Measurements from ENCODE around the gene NUDT1. TPM values are rescaled to one million over a fixed set of nuclear protein-coding genes. Genes with fewer than 3 reads are reported as not detected.

Gene NUDT1
- total RNA-seq, 3 donors from 2014 or later (not counting 1 experiment from before 2014, with no cell fraction given): 17.9 to 19.2 (median 18.2) TPM

- no peaks in the 10 kb centered on the region for H3K27me3 ChIP-seq (ENCODE audit: control insufficient read depth, insufficient read depth, low read length)
- intact Hi-C loops (cut with micrococcal nuclease): no loop called here
- no peak for TF ChIP-seq CTCF (IDR thresholded peaks at IDR 0.05)
- H3K9me3 ChIP-seq (ENCODE audit: control insufficient read depth, insufficient read depth, low read length): no peaks in the 10 kb centered on the region
- ATAC-seq: no peak
- H3K27ac Mint-ChIP-seq: no peak overlapping the region
- H3K27ac ChIP-seq (ENCODE audit: low read length): no peak overlapping the region
- peaks cover 11 to 15% of the 10 kb centered on the region in 2 donors for H3K4me1 Mint-ChIP-seq
- WGBS (ENCODE audit: insufficient coverage): 96% methylated on average over 4 of the region's 4 CpGs
- no peaks in the 10 kb centered on the region for H3K9me3 Mint-ChIP-seq
- no peak overlapping the region for H3K4me3 ChIP-seq (ENCODE audit: low read length)
- H3K27me3 Mint-ChIP-seq (ENCODE audit: low read depth in 2 of 2): no peaks in the 10 kb centered on the region
- H3K4me3 Mint-ChIP-seq: no peak overlapping the region
- peaks cover 1% of the 10 kb centered on the region for H3K4me1 ChIP-seq (ENCODE audit: control insufficient read depth, insufficient read depth, low read length)
- H3K36me3 ChIP-seq (ENCODE audit: control insufficient read depth, insufficient read depth, low read length): peaks cover 41% of the 10 kb centered on the region
- no peaks in the 10 kb centered on the region for H3K36me3 Mint-ChIP-seq
- DNase-seq: no peak
Measured at GRCh38 chr7:2224934-2225333, 17.1 kb upstream of the NUDT1 start.

GRCh38 chr7:2225336-2225735 lies 16.7 kb upstream of the NUDT1 start:
- DNase-seq (no peak), ATAC-seq (no peak)
- H3K36me3 ChIP-seq (ENCODE audit: control insufficient read depth, insufficient read depth, low read length): peaks cover 40% of the 10 kb centered on the region
- H3K27ac Mint-ChIP-seq: no peak overlapping the region
- H3K27ac ChIP-seq (ENCODE audit: low read length): no peak overlapping the region
- no peaks in the 10 kb centered on the region for H3K9me3 ChIP-seq (ENCODE audit: control insufficient read depth, insufficient read depth, low read length)
- no peaks in the 10 kb centered on the region for H3K27me3 Mint-ChIP-seq (ENCODE audit: low read depth in 2 of 2)
- peaks cover 5% of the 10 kb centered on the region for H3K4me1 ChIP-seq (ENCODE audit: control insufficient read depth, insufficient read depth, low read length)
- H3K4me1 Mint-ChIP-seq: peaks cover 15 to 19% of the 10 kb centered on the region in 2 donors
- H3K36me3 Mint-ChIP-seq: no peaks in the 10 kb centered on the region
- no peak overlapping the region for H3K4me3 Mint-ChIP-seq
- no peak overlapping the region for H3K4me3 ChIP-seq (ENCODE audit: low read length)
- intact Hi-C loops (cut with micrococcal nuclease): no loop called here
- 98% methylated on average over 14 of the region's 14 CpGs for WGBS (ENCODE audit: insufficient coverage)
- TF ChIP-seq CTCF (IDR thresholded peaks at IDR 0.05): no peak
- no peaks in the 10 kb centered on the region for H3K9me3 Mint-ChIP-seq
- no peaks in the 10 kb centered on the region for H3K27me3 ChIP-seq (ENCODE audit: control insufficient read depth, insufficient read depth, low read length)

GRCh38 chr7:2225830-2226229 lies 16.2 kb upstream of the NUDT1 start:
- H3K36me3 ChIP-seq (ENCODE audit: control insufficient read depth, insufficient read depth, low read length): peaks cover 40% of the 10 kb centered on the region
- no peak for TF ChIP-seq CTCF (IDR thresholded peaks at IDR 0.05)
- DNase-seq (no peak), ATAC-seq (no peak)
- H3K4me1 ChIP-seq (ENCODE audit: control insufficient read depth, insufficient read depth, low read length): peaks cover 10% of the 10 kb centered on the region
- no peak overlapping the region for H3K4me3 ChIP-seq (ENCODE audit: low read length)
- no peaks in the 10 kb centered on the region for H3K27me3 Mint-ChIP-seq (ENCODE audit: low read depth in 2 of 2)
- no peak overlapping the region for H3K27ac ChIP-seq (ENCODE audit: low read length)
- H3K27me3 ChIP-seq (ENCODE audit: control insufficient read depth, insufficient read depth, low read length): no peaks in the 10 kb centered on the region
- WGBS (ENCODE audit: insufficient coverage): 96% methylated on average over 13 of the region's 13 CpGs
- H3K36me3 Mint-ChIP-seq: no peaks in the 10 kb centered on the region
- no peaks in the 10 kb centered on the region for H3K9me3 ChIP-seq (ENCODE audit: control insufficient read depth, insufficient read depth, low read length)
- H3K4me3 Mint-ChIP-seq: no peak overlapping the region
- intact Hi-C loops (cut with micrococcal nuclease): no loop called here
- peaks cover 18 to 24% of the 10 kb centered on the region in 2 donors for H3K4me1 Mint-ChIP-seq
- no peaks in the 10 kb centered on the region for H3K9me3 Mint-ChIP-seq
- no peak overlapping the region for H3K27ac Mint-ChIP-seq

- DNase-seq (no peak), ATAC-seq (no peak)
- Mint-ChIP-seq H3K27me3 (ENCODE audit: low read depth in 2 of 2) (no peaks in the 10 kb centered on the region), H3K9me3 (no peaks in the 10 kb centered on the region), H3K4me1 (peaks cover 26 to 34% of the 10 kb centered on the region in 2 donors), H3K4me3 (no peak overlapping the region), H3K27ac (no peak overlapping the region), H3K36me3 (no peaks in the 10 kb centered on the region)
- intact Hi-C loops (cut with micrococcal nuclease): no loop called here
- Histone ChIP-seq H3K9me3 (ENCODE audit: control insufficient read depth, insufficient read depth, low read length) (no peaks in the 10 kb centered on the region), H3K27ac (ENCODE audit: low read length) (no peak overlapping the region), H3K36me3 (ENCODE audit: control insufficient read depth, insufficient read depth, low read length) (peaks cover 34% of the 10 kb centered on the region), H3K27me3 (ENCODE audit: control insufficient read depth, insufficient read depth, low read length) (no peaks in the 10 kb centered on the region), H3K4me1 (ENCODE audit: control insufficient read depth, insufficient read depth, low read length) (peaks cover 23% of the 10 kb centered on the region), H3K4me3 (ENCODE audit: low read length) (no peak overlapping the region)
- 93% methylated on average over 15 of the region's 15 CpGs for WGBS (ENCODE audit: insufficient coverage)
- no peak for TF ChIP-seq CTCF (IDR thresholded peaks at IDR 0.05)
Measured at GRCh38 chr7:2227699-2228098, 14.3 kb upstream of the NUDT1 start.

All from natural killer cell (primary cell).